HUES64 (cell line): ENCODE measurements around the gene UNC5B.

Experiments
- H3K27ac ChIP-seq: 2 replicates; pipeline ENCODE4 v1.7.0; 2013; ENCODE audit warnings: low read depth, low read length, inconsistent platforms
- H3K27me3 ChIP-seq: 2 replicates; pipeline ENCODE4 v1.6.1; 2013; ENCODE audit warnings: mild to moderate bottlenecking, low read length; ENCODE audit not compliant: insufficient read depth
- H3K36me3 ChIP-seq: 2 replicates; pipeline ENCODE4 v1.6.1; 2013; ENCODE audit warnings: mild to moderate bottlenecking, low read length; ENCODE audit not compliant: insufficient read depth
- H3K4me1 ChIP-seq: 2 replicates; pipeline ENCODE4 v1.6.1; 2013; ENCODE audit warnings: mild to moderate bottlenecking, low read length, moderate library complexity; ENCODE audit not compliant: insufficient read depth
- H3K4me3 ChIP-seq: 2 replicates; pipeline ENCODE4 v1.5.1; 2013; ENCODE audit warnings: mild to moderate bottlenecking, low read length, moderate library complexity
- H3K9ac ChIP-seq: 2 replicates; pipeline ENCODE4 v1.6.1; 2013; ENCODE audit warnings: mild to moderate bottlenecking, low read depth, low read length
- H3K9me3 ChIP-seq: 2 replicates; pipeline ENCODE4 v1.6.1; 2013; ENCODE audit warnings: low read depth, low read length; ENCODE audit not compliant: insufficient read depth
- WGBS: fragments of 150-250, 120-280 bp; methylation state at CpG from one replicate; pipeline ENCODE4 v1.1.7; 2013; ENCODE audit warnings: missing lambda C conversion rate; 5-methylcytosine and 5-hydroxymethylcytosine counted together

UNC5B gene

DNA sequence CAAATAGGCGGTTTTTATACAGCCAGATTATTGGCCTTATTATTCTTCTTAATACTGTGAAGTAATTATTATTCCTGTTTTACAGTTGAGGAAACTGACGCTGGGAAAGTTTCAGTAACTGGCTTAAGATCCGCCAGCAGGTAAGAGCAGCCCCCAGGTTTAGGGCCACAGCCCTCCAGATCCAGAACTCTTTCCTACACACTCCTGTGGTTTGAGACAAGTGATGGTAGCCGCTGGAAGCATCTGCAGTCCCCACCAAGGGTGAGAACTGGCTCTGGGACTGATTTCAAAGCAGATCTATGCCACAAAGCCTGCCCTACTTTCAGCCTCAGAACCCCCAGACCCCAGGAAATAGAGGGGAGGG is 3.0 kb upstream of the UNC5B start:
- Histone ChIP-seq H3K9me3 (no peaks in the 10 kb centered on the region), H3K9ac (no peak overlapping the region), H3K36me3 (no peaks in the 10 kb centered on the region), H3K4me3 (no peak overlapping the region), H3K27ac (no peak overlapping the region), H3K27me3 (peaks cover 47% of the 10 kb centered on the region), H3K4me1 (peaks cover 24% of the 10 kb centered on the region)
- WGBS = 40% methylated on average over 4 of the region's 4 CpGs

DNA sequence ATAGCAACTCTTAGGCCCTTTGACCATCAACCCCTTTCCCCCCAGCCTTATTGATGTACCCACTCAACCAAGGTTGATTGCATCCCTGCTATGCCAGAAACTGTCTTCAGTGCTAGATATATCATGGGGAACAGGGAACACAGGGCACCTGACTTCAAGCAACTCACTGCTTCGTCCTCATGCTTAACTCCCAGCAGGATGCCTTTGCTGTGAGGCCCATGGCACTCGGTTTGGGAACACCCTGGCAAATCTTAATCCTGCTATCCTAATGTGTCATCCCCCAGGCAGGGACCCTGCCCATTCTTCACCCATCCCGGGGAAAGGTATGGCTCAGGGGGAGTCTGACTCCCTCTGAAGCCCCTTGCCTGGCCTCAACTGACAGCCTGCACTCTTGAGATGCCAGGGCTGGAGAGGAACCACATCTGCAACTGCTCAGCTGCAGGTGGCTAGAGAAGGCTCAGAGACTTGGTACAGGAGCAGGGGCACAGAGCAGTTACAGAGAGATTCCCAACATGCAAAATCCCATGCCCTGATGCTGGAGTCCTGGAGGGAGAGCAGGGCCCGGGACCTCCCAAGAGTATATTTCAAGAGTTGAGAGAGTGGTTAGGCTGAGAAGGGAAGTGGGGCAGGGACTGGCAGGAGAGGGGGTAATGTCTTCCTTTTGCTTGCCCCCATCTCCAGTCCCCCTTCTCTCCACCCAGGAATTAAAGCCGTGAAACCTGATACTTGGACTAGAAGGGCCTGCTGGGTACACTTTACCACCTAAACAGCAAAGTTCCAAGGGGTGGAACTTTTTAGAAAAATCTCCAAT is 2.4 kb upstream of the UNC5B start:
- 58% methylated on average over 5 of the region's 5 CpGs for WGBS
- Histone ChIP-seq H3K4me3 (no peak overlapping the region), H3K36me3 (no peaks in the 10 kb centered on the region), H3K27ac (no peak overlapping the region), H3K9ac (no peak overlapping the region), H3K9me3 (no peaks in the 10 kb centered on the region), H3K4me1 (peaks cover 25% of the 10 kb centered on the region), H3K27me3 (peaks cover 53% of the 10 kb centered on the region)

DNA sequence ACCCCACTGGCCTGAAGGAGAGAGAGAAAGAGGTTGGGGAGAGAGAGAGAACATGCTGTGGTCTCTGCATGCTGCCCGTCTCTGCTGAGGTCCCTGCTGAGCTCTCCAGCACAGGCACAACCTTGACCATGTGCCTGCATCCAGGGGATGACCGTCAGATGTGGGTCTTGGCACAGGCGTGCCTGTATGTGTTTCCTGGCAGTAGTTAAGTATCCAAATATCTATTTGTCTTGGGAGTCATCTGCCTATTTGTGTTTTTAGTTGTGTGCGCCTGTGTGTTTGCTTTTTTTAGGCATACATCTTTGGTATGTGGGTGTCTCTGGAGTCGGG is 1.9 kb upstream of the UNC5B start:
- WGBS = 77% methylated on average over 5 of the region's 5 CpGs
- no peaks in the 10 kb centered on the region for H3K36me3 ChIP-seq
- H3K9ac ChIP-seq = no peak overlapping the region
- H3K4me3 ChIP-seq = no peak overlapping the region
- H3K27me3 ChIP-seq = peaks cover 56% of the 10 kb centered on the region
- peaks cover 31% of the 10 kb centered on the region for H3K4me1 ChIP-seq
- H3K27ac ChIP-seq = no peak overlapping the region
- no peaks in the 10 kb centered on the region for H3K9me3 ChIP-seq

DNA sequence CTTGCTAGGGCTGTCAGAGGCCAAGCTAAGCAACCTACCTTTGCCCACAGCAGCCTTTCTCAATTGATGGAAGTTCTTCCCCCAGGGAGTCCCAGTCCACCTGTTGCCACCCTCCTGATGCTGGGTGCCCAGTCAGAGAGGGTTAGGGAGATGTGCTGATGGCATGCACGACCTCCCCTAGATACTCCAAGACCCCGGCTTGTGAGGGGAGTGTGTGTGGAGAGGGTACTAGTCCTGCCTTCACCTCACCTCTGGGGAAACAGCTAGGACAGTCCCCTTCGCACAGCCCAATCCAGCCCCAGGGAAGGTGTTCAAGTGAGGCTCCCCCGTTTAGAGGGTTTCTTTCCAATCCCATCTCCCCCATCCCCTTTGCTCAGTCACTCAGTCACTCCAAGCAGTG is 1.3 kb upstream of the UNC5B start:
- no peaks in the 10 kb centered on the region for H3K36me3 ChIP-seq
- no peak overlapping the region for H3K27ac ChIP-seq
- H3K9ac ChIP-seq = no peak overlapping the region
- WGBS = 78% methylated on average over 2 of the region's 4 CpGs
- H3K4me1 ChIP-seq = peaks cover 37% of the 10 kb centered on the region
- H3K4me3 ChIP-seq = no peak overlapping the region
- peaks cover 56% of the 10 kb centered on the region for H3K27me3 ChIP-seq
- H3K9me3 ChIP-seq = no peaks in the 10 kb centered on the region

DNA sequence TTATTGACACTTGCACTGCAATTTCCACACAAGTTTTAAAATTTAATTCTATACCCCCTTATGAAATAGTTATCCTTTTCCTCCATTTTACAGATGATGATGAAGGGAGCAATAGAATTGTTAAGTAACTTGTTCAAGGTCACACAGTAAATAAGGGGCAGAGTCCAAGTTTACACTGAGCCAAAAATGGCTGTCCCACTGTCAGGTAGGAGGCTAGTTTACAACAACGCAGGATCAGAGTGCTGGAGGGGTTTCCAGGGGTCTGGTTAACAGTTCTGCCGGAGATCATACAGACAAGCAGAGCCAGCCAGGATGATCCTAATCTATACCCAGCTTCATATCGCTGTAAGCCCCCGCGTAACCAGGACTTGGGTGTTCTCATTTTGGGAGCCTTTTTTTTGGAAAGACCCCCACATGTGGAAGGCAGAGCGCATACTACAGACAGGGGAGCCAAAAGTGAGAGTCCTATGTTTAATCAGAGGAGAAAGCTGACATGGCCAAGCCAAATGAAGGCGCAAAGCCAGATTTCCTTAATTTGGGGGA is 524 bp upstream of the UNC5B start:
- peaks cover 44% of the 10 kb centered on the region for H3K4me1 ChIP-seq
- peak overlapping the region; percentile 81 for H3K4me3 ChIP-seq
- H3K9ac ChIP-seq = peak overlapping the region; percentile 44; the same call in 1 of the 2 replicates
- H3K27me3 ChIP-seq = peaks cover 56% of the 10 kb centered on the region
- H3K36me3 ChIP-seq = no peaks in the 10 kb centered on the region
- WGBS = 26% methylated on average over 7 of the region's 7 CpGs
- no peak overlapping the region for H3K27ac ChIP-seq
- H3K9me3 ChIP-seq = no peaks in the 10 kb centered on the region

DNA sequence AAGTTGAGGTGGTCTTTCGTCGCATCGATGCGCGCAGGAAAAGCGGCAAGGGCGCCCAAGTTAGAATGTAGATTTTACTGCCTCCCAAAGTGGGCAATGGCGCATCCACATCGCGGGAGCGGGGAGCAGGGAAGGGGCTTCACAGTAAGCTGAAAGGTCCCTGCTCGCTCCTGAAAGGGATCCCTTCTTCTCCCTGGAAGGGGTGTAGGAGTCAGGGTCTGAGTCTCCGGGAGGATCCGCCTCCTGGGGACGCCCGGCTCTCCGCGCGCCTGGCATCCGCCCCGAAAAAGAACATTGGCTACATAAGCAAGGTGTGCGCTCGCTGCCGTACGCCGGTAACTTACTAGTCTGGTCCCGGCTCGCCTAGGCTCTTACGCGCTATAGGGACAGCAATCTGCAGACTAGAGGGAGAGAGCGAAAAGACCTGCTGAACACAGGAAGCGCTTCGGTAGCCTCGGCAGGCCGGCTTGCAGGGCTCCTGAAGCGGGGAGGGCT is 804 bp downstream of the UNC5B start:
- under 1% methylated on average over 36 of the region's 36 CpGs for WGBS
- H3K27me3 ChIP-seq = peaks cover 56% of the 10 kb centered on the region
- no peak overlapping the region for H3K27ac ChIP-seq
- no peaks in the 10 kb centered on the region for H3K36me3 ChIP-seq
- no peaks in the 10 kb centered on the region for H3K9me3 ChIP-seq
- peaks cover 48% of the 10 kb centered on the region for H3K4me1 ChIP-seq
- H3K9ac ChIP-seq = peak overlapping the region; percentile 60
- H3K4me3 ChIP-seq = peak overlapping the region; percentile 81

DNA sequence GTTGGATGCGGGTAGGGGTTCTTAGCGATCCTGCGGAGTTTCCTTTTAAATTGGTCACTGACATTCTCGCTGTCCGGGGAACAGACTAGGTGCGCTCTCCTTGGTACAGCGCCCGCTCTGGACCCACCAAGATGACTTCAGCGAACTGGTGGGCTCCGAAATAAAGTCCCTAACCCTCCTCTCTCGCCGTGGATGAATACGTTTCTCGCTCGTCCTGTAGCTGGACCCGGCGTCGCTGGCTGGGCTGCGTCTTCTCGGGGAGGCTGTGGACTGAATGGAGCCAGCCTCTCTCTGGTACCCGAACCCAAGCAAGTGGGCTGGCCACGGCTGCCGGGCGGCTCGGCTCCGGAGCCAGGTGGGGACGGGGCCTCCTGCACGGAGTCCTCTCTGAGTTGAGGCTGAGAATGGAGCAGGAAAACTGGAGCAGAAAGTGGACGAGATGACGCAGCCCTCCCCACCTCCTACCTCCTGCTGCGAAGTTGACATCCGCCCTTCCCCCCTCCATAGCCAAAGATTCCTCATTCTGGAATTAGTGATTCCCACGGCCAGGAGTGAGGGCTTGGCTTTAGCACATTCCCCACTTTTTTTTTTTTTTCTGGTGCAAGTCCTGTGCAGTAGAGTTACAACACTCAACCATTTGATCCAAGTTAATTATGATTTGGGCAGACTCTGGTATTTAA is 1.5 kb downstream of the UNC5B start:
- under 1% methylated on average over 33 of the region's 33 CpGs for WGBS
- Histone ChIP-seq H3K27me3 (peaks cover 56% of the 10 kb centered on the region), H3K9me3 (no peaks in the 10 kb centered on the region), H3K4me3 (peak overlapping the region; percentile 81), H3K9ac (0 out of 2 replicates have a peak overlapping the region, but pooled peaks have one; percentile 17), H3K4me1 (peaks cover 53% of the 10 kb centered on the region), H3K27ac (no peak overlapping the region), H3K36me3 (no peaks in the 10 kb centered on the region)

DNA sequence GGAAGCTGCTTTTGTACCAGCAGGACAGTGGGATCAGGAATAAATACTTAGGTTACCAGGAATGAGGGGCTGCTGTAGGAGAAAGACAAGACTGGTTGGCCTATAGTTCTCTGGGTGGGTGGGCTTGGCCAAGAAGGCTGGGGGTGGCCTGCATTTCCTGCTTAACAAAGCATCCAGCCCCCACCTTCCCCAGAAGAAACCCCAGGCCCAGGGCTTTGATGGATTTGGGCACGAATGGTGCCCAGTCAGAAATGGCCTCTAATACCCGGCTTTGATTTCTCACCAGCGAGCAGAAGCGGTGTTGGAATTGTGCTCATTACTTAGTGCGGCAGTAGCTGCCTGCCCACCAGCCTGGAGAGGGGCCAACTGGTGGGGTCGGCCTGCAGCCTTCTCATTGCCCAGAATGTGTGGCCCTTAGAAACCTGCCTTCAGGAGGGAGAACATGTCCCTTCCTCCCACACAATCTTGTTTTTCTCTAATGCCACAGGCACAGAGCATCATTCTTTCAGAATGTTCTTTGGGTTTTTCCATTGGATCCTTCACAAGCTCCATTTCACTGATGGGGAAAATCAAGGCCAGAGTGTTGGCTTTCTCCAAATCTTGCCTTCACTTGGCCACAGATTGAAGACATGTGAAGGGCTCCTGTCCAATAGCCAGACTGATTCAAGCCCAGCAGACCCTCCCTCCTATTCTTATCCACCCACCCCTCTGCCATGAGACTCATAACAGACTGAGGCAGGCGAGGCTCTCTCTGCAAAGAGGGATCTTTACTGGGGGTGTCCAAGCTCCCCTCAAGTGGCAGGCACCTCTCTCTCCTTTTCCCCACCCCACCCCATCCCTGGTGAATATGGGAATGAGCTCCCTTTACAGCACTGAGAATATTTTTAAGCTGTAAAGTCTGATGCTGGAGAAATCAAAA is 2.5 kb downstream of the UNC5B start:
- peaks cover 47% of the 10 kb centered on the region for H3K27me3 ChIP-seq
- no peaks in the 10 kb centered on the region for H3K36me3 ChIP-seq
- peaks cover 48% of the 10 kb centered on the region for H3K4me1 ChIP-seq
- H3K9ac ChIP-seq = no peak overlapping the region
- 63% methylated on average over 7 of the region's 7 CpGs for WGBS
- H3K4me3 ChIP-seq = peak overlapping the region; percentile 81
- H3K9me3 ChIP-seq = no peaks in the 10 kb centered on the region
- no peak overlapping the region for H3K27ac ChIP-seq

DNA sequence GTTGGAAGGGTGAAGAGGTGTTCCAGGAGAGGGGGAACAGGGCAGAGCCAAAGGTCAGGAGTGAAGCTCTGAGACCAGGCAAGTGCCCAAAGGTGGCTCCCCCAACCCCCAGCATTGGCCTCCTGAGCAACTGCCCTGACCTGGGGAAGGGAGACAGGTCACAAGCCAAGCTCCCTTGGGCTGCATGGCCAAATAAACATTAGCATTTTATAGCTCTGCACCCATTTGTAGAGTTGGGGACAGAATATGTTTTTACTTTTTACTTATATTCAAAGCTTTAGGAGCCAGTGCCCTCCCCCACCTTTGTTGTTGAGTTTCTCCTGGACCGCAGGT is 4.0 kb downstream of the UNC5B start:
- H3K27me3 ChIP-seq = peaks cover 33% of the 10 kb centered on the region
- peak overlapping the region; percentile 87; the same call in 1 of the 2 replicates for H3K27ac ChIP-seq
- no peaks in the 10 kb centered on the region for H3K36me3 ChIP-seq
- H3K9ac ChIP-seq = no peak overlapping the region
- H3K4me3 ChIP-seq = peak overlapping the region; percentile 61
- no peaks in the 10 kb centered on the region for H3K9me3 ChIP-seq
- WGBS = 29% methylated on average over 1 of the region's 1 CpG
- H3K4me1 ChIP-seq = peaks cover 41% of the 10 kb centered on the region

DNA sequence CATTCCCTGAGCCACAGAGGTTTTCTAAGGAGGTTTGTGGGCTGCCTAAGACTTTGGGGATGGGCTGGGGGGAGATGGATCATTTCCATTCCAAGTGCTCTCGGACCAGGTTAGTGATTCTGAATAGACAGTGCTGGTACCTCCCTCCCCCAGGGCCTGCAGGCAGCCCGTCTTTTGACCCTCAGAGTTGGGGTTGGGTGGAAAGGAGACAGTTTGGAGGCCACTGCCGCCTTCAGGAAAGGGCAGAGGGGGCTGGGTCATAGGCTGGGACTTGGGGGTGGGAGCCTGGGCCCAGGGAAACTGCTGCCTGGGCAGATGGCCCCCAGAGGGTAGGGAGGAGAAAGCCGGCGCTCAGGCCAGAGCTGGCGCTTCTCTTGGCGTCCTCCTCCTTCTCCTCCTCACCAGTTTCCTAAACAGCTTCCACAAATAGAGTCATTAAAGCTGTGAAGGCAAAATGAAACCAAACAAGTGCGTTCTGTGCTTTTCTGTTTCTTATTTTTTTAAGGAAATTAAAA is 4.4 kb downstream of the UNC5B start:
- Histone ChIP-seq H3K27me3 (peaks cover 28% of the 10 kb centered on the region), H3K27ac (peak overlapping the region; percentile 87; the same call in 1 of the 2 replicates), H3K4me3 (peak overlapping the region; percentile 61), H3K9ac (peak overlapping the region; percentile 60), H3K36me3 (no peaks in the 10 kb centered on the region), H3K4me1 (peaks cover 39% of the 10 kb centered on the region), H3K9me3 (no peaks in the 10 kb centered on the region)
- 8% methylated on average over 7 of the region's 8 CpGs for WGBS
